ENCODE data around the gene DCP2.
"Not testable (repeated sequence)": the region's sequence is repeated elsewhere in the genome, so short reads cannot be mapped to it uniquely, and the experiment has no call there.

Gene DCP2

GRCh38 chr5:112960315-112960714 is 16.3 kb upstream of the DCP2 start:
- Histone ChIP-seq H2BK5ac (ENCODE audit: low read depth, low read length, poor library complexity, severe bottlenecking) (no peak overlapping the region), H4K8ac (ENCODE audit: low read length) (no peak overlapping the region), H3K4me1 (ENCODE audit: control insufficient read depth, insufficient read depth, low read depth, low read length) (peaks cover 5% of the 10 kb centered on the region), H4K91ac (ENCODE audit: low read length) (no peak overlapping the region), H3K4ac (ENCODE audit: low read depth in 1 of 2, low read length in 2 of 2) (no peak overlapping the region), H3K9me3 (ENCODE audit: control insufficient read depth, low read length) (no peaks in the 10 kb centered on the region), H3K18ac (ENCODE audit: low read depth in 1 of 2, low read length in 2 of 2) (no peak overlapping the region), H3K14ac (ENCODE audit: low read length in 2 of 2) (no peak overlapping the region), H2AFZ (ENCODE audit: low read depth, low read length) (no peak overlapping the region), H2AK5ac (ENCODE audit: low read length, severe bottlenecking) (no peak overlapping the region), H3K79me1 (replicated peaks; ENCODE audit: low read length, poor library complexity, severe bottlenecking) (no peaks in the 10 kb centered on the region), H3K27ac (ENCODE audit: low read length, poor library complexity, severe bottlenecking) (no peak overlapping the region), H3K4me3 (ENCODE audit: insufficient read depth in 1 of 2, low read depth in 1 of 2, low read length in 2 of 2) (no peak overlapping the region), H3K23ac (ENCODE audit: low read length in 2 of 2) (no peak overlapping the region), H3K4me2 (ENCODE audit: low read length, poor library complexity, severe bottlenecking) (no peak overlapping the region), H3K36me3 (ENCODE audit: control insufficient read depth in 1 of 2, insufficient read depth in 2 of 2, low read depth in 1 of 2, low read length in 2 of 2) (no peaks in the 10 kb centered on the region), H2BK12ac (ENCODE audit: low read length in 2 of 2) (no peak overlapping the region), H2BK15ac (ENCODE audit: low read depth, poor library complexity, severe bottlenecking) (no peak overlapping the region), H2BK120ac (ENCODE audit: low read depth, low read length) (no peak overlapping the region), H3K9ac (ENCODE audit: low read length) (no peak overlapping the region), H3K27me3 (ENCODE audit: control insufficient read depth in 1 of 2, insufficient read depth in 1 of 2, low read length in 2 of 2) (no peaks in the 10 kb centered on the region)
- WGBS, result 50% methylated on average over 1 of the region's 1 CpG
- peak; percentile 11 for DNase-seq

DNA sequence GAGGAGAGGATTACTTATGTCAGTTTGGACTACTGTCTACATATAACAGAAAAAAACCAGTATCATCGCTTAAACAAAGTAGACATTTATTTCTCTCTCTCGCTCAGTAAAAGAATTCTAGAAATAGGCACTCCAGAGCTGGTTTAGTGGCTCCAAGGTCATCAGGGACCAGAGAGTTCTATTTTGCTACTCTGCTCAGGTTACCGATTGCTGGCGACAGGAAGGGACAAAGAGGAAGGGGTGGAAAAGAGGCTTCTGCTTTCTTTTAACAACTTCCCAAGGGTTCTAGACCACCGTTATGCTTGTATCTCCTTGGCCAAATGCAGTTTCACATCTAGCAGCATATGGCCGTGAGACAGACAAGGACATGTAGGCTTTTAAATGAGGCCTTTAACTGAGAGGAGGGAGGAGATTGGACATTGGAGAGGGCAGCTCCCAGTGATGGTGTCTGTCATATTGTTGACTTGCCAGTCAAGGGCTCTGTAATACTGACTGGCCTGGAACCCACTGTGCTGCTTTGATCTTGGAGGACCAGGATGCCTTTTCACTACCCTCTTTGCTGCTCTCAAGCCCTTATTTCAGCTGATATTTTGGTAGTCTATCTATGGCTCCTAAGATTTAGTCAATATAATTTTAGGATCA is 15.6 kb upstream of the DCP2 start:
- H4K91ac ChIP-seq (ENCODE audit: low read length), result no peak overlapping the region
- H2BK12ac ChIP-seq (ENCODE audit: low read length in 2 of 2), result no peak overlapping the region
- H2BK15ac ChIP-seq (ENCODE audit: low read depth, poor library complexity, severe bottlenecking), result no peak overlapping the region
- H3K9me3 ChIP-seq (ENCODE audit: control insufficient read depth, low read length), result no peaks in the 10 kb centered on the region
- no peak overlapping the region for H3K23ac ChIP-seq (ENCODE audit: low read length in 2 of 2)
- no peaks in the 10 kb centered on the region for H3K27me3 ChIP-seq (ENCODE audit: control insufficient read depth in 1 of 2, insufficient read depth in 1 of 2, low read length in 2 of 2)
- H3K9ac ChIP-seq (ENCODE audit: low read length), result no peak overlapping the region
- no peak overlapping the region for H2BK5ac ChIP-seq (ENCODE audit: low read depth, low read length, poor library complexity, severe bottlenecking)
- peaks cover 5% of the 10 kb centered on the region for H3K4me1 ChIP-seq (ENCODE audit: control insufficient read depth, insufficient read depth, low read depth, low read length)
- H2AFZ ChIP-seq (ENCODE audit: low read depth, low read length), result no peak overlapping the region
- H2AK5ac ChIP-seq (ENCODE audit: low read length, severe bottlenecking), result no peak overlapping the region
- no peak for DNase-seq
- no peak overlapping the region for H4K8ac ChIP-seq (ENCODE audit: low read length)
- H3K4me3 ChIP-seq (ENCODE audit: insufficient read depth in 1 of 2, low read depth in 1 of 2, low read length in 2 of 2), result no peak overlapping the region
- no peak overlapping the region for H2BK120ac ChIP-seq (ENCODE audit: low read depth, low read length)
- no peak overlapping the region for H3K27ac ChIP-seq (ENCODE audit: low read length, poor library complexity, severe bottlenecking)
- H3K36me3 ChIP-seq (ENCODE audit: control insufficient read depth in 1 of 2, insufficient read depth in 2 of 2, low read depth in 1 of 2, low read length in 2 of 2), result no peaks in the 10 kb centered on the region
- H3K18ac ChIP-seq (ENCODE audit: low read depth in 1 of 2, low read length in 2 of 2), result no peak overlapping the region
- no peaks in the 10 kb centered on the region for H3K79me1 ChIP-seq (replicated peaks; ENCODE audit: low read length, poor library complexity, severe bottlenecking)
- H3K14ac ChIP-seq (ENCODE audit: low read length in 2 of 2), result no peak overlapping the region
- 80% methylated on average over 6 of the region's 6 CpGs for WGBS
- H3K4me2 ChIP-seq (ENCODE audit: low read length, poor library complexity, severe bottlenecking), result no peak overlapping the region
- no peak overlapping the region for H3K4ac ChIP-seq (ENCODE audit: low read depth in 1 of 2, low read length in 2 of 2)

DNA sequence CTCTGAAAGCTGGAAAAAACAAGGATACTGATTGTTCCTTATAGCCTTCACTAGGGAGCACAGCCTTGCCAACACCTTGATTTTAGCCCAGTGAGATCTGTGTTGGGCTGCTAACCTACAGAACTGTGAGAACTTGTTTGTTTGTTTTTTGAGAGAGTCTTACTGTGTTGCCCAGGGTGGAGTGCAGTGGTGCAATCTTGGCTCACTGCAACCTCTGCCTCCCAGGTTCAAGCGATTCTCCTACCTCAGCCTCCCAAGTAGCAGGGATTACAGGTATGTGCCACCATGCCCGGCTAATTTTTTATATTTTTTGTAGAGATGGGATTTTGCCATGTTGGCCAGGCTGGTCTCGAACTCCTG is 13.2 kb upstream of the DCP2 start:
- not testable (repeated sequence) for H3K4me3 ChIP-seq (ENCODE audit: insufficient read depth in 1 of 2, low read depth in 1 of 2, low read length in 2 of 2); H4K91ac ChIP-seq (ENCODE audit: low read length); H2AK5ac ChIP-seq (ENCODE audit: low read length, severe bottlenecking); H2BK5ac ChIP-seq (ENCODE audit: low read depth, low read length, poor library complexity, severe bottlenecking); H3K9ac ChIP-seq (ENCODE audit: low read length); H3K18ac ChIP-seq (ENCODE audit: low read depth in 1 of 2, low read length in 2 of 2); H3K27me3 ChIP-seq (ENCODE audit: control insufficient read depth in 1 of 2, insufficient read depth in 1 of 2, low read length in 2 of 2); H2AFZ ChIP-seq (ENCODE audit: low read depth, low read length); H3K27ac ChIP-seq (ENCODE audit: low read length, poor library complexity, severe bottlenecking); H2BK15ac ChIP-seq (ENCODE audit: low read depth, poor library complexity, severe bottlenecking); H3K36me3 ChIP-seq (ENCODE audit: control insufficient read depth in 1 of 2, insufficient read depth in 2 of 2, low read depth in 1 of 2, low read length in 2 of 2); H2BK120ac ChIP-seq (ENCODE audit: low read depth, low read length); H2BK12ac ChIP-seq (ENCODE audit: low read length in 2 of 2); H3K9me3 ChIP-seq (ENCODE audit: control insufficient read depth, low read length); H3K23ac ChIP-seq (ENCODE audit: low read length in 2 of 2); H3K4me2 ChIP-seq (ENCODE audit: low read length, poor library complexity, severe bottlenecking); H3K4ac ChIP-seq (ENCODE audit: low read depth in 1 of 2, low read length in 2 of 2); H3K4me1 ChIP-seq (ENCODE audit: control insufficient read depth, insufficient read depth, low read depth, low read length); H3K79me1 ChIP-seq (replicated peaks; ENCODE audit: low read length, poor library complexity, severe bottlenecking); DNase-seq; H4K8ac ChIP-seq (ENCODE audit: low read length); H3K14ac ChIP-seq (ENCODE audit: low read length in 2 of 2)
- 92% methylated on average over 2 of the region's 3 CpGs for WGBS

DNA sequence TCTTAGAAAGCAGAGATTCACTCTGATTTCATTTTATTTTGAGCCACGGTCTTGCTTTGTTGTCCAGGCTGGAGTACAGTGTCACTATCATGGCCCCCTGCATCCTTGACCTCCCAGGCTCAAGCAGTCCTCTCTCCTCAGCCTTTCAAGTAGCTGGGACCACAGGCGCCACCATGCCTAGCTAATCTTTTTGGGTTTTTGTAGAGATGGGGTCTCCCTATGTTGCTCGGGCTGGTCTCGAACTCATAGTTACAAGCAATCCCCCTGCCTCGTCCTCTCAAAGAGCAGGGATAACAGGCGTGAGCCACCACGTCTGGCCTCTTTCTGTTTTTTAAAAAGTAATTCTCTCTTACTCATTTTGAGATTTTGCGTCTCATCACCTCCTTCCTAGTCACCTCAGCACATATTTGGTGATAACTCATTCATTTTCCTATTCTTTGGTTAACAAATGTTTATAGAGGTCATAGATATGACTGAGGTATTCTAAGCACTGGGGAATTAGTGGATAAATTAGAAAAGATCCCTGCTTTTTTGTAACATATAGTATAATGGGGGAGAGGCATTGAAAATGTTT is 10.8 kb upstream of the DCP2 start:
- H2AK5ac ChIP-seq (ENCODE audit: low read length, severe bottlenecking), result no peak overlapping the region
- H3K4me1 ChIP-seq (ENCODE audit: control insufficient read depth, insufficient read depth, low read depth, low read length), result peaks cover 10% of the 10 kb centered on the region
- no peak overlapping the region for H3K23ac ChIP-seq (ENCODE audit: low read length in 2 of 2)
- no peak overlapping the region for H4K8ac ChIP-seq (ENCODE audit: low read length)
- no peak overlapping the region for H2BK5ac ChIP-seq (ENCODE audit: low read depth, low read length, poor library complexity, severe bottlenecking)
- H3K9ac ChIP-seq (ENCODE audit: low read length), result no peak overlapping the region
- H4K91ac ChIP-seq (ENCODE audit: low read length), result no peak overlapping the region
- H3K4me2 ChIP-seq (ENCODE audit: low read length, poor library complexity, severe bottlenecking), result no peak overlapping the region
- H3K18ac ChIP-seq (ENCODE audit: low read depth in 1 of 2, low read length in 2 of 2), result no peak overlapping the region
- no peaks in the 10 kb centered on the region for H3K9me3 ChIP-seq (ENCODE audit: control insufficient read depth, low read length)
- H3K4ac ChIP-seq (ENCODE audit: low read depth in 1 of 2, low read length in 2 of 2), result no peak overlapping the region
- 97% methylated on average over 8 of the region's 8 CpGs for WGBS
- no peak overlapping the region for H3K14ac ChIP-seq (ENCODE audit: low read length in 2 of 2)
- no peak for DNase-seq
- no peak overlapping the region for H2AFZ ChIP-seq (ENCODE audit: low read depth, low read length)
- H3K36me3 ChIP-seq (ENCODE audit: control insufficient read depth in 1 of 2, insufficient read depth in 2 of 2, low read depth in 1 of 2, low read length in 2 of 2), result no peaks in the 10 kb centered on the region
- H3K27ac ChIP-seq (ENCODE audit: low read length, poor library complexity, severe bottlenecking), result no peak overlapping the region
- H2BK15ac ChIP-seq (ENCODE audit: low read depth, poor library complexity, severe bottlenecking), result no peak overlapping the region
- no peak overlapping the region for H3K4me3 ChIP-seq (ENCODE audit: insufficient read depth in 1 of 2, low read depth in 1 of 2, low read length in 2 of 2)
- no peak overlapping the region for H2BK12ac ChIP-seq (ENCODE audit: low read length in 2 of 2)
- no peak overlapping the region for H2BK120ac ChIP-seq (ENCODE audit: low read depth, low read length)
- H3K79me1 ChIP-seq (replicated peaks; ENCODE audit: low read length, poor library complexity, severe bottlenecking), result no peaks in the 10 kb centered on the region
- H3K27me3 ChIP-seq (ENCODE audit: control insufficient read depth in 1 of 2, insufficient read depth in 1 of 2, low read length in 2 of 2), result no peaks in the 10 kb centered on the region
